Suprapubic skin (tissue), 4 donors: ENCODE data around the gene PIAS4. TPM values are rescaled to one million over a fixed set of nuclear protein-coding genes. Genes with fewer than 3 reads are reported as not detected.
A peak's percentile ranks its signal among the peaks of the same experiment; 100 is the strongest.

Source experiments
- DNase-seq, 2 donors: peaks; one replicate each; pipeline ENCODE4 v3.0.0-alpha.2; 2019; ENCODE audit warnings: low spot score in 2 of 2
- H3K27ac ChIP-seq: fragments of 200-600 bp; sonication (generic); one replicate; pipeline ENCODE4 v1.5.1; 2019
- H3K27me3 ChIP-seq: fragments of 200-600 bp; sonication (generic); one replicate; pipeline ENCODE4 v1.5.1; 2019
- H3K36me3 ChIP-seq: fragments of 200-600 bp; sonication (generic); one replicate; pipeline ENCODE4 v1.5.1; 2019
- H3K4me1 ChIP-seq: fragments of 200-600 bp; sonication (generic); one replicate; pipeline ENCODE4 v1.5.1; 2019
- H3K4me3 ChIP-seq: fragments of 200-600 bp; sonication (generic); one replicate; pipeline ENCODE4 v1.5.1; 2019; ENCODE audit warnings: mild to moderate bottlenecking
- H3K9me3 ChIP-seq: fragments of 200-600 bp; sonication (generic); one replicate; pipeline ENCODE4 v1.5.1; 2019
- CTCF ChIP-seq, 2 donors: fragments of 200-600 bp in 1 of 2; fragments of 450-650 bp in 1 of 2; sonication (generic) in 1 of 2; IDR thresholded peaks; one replicate each; pipeline ENCODE4 v1.5.1; 2016 to 2019; ENCODE audit warnings: antibody characterized with exemption in 2 of 2, mild to moderate bottlenecking in 1 of 2, moderate library complexity in 1 of 2
- EP300 ChIP-seq: sonication (generic); formaldehyde crosslinking; IDR thresholded peaks from one replicate; pipeline ENCODE4 v1.6.1; 2017; ENCODE audit warnings: antibody characterized with exemption
- POLR2A ChIP-seq, 2 donors: fragments of 450-650 bp; IDR thresholded peaks; one replicate each; pipeline ENCODE4 v1.6.1; 2017; ENCODE audit warnings: antibody characterized with exemption in 2 of 2, mild to moderate bottlenecking in 2 of 2, moderate library complexity in 2 of 2
- POLR2AphosphoS5 ChIP-seq, 3 donors: sonication (generic); formaldehyde crosslinking; IDR thresholded peaks; one replicate each; pipeline ENCODE4 v1.6.1; 2017; ENCODE audit warnings: antibody characterized with exemption in 3 of 3
- WGBS: methylation state at CpG from one replicate; pipeline ENCODE4 v1.1.5; 2018; 5-methylcytosine and 5-hydroxymethylcytosine counted together
- total RNA-seq, 4 donors: library from RNA; depleted of rRNA; stranded (reverse); fragments of >200 nt; gene quantifications; one replicate each; pipeline ENCODE4 v1.1.0, GENCODE V29; 2016

PIAS4 gene
- total RNA-seq, 4 donors from 2014 or later = 17.1 to 28.7 (median 22.6) TPM

DNA sequence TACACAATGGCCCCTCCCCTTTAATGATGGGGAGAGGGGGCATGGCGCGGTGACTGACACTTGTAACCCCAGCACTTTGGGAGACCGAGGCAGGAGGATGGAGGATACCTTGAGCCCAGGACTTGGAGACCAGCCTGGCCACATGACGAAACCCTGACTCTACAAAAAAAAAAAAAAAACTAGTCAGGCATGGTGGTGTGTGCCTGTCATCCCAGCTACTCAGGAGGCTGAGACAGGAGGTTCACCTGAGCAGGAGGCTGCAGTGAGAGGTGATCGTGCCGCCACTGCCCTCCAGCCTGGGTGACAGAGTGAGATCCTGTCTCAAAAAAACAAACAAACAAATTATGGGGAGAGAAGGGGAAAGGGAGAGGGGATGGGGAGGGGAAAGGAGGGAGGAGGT is 72.9 kb downstream of the PIAS4 start:
- no peaks in the 10 kb centered on the region for H3K36me3 ChIP-seq
- no peaks in the 10 kb centered on the region for H3K27me3 ChIP-seq
- H3K27ac ChIP-seq = no peak overlapping the region
- no peaks in the 10 kb centered on the region for H3K9me3 ChIP-seq
- 75% methylated on average over 6 of the region's 6 CpGs for WGBS
- peaks cover 24% of the 10 kb centered on the region for H3K4me1 ChIP-seq
- DNase-seq = no peak
- TF ChIP-seq EP300 = no peak
- H3K4me3 ChIP-seq = no peak overlapping the region

DNA sequence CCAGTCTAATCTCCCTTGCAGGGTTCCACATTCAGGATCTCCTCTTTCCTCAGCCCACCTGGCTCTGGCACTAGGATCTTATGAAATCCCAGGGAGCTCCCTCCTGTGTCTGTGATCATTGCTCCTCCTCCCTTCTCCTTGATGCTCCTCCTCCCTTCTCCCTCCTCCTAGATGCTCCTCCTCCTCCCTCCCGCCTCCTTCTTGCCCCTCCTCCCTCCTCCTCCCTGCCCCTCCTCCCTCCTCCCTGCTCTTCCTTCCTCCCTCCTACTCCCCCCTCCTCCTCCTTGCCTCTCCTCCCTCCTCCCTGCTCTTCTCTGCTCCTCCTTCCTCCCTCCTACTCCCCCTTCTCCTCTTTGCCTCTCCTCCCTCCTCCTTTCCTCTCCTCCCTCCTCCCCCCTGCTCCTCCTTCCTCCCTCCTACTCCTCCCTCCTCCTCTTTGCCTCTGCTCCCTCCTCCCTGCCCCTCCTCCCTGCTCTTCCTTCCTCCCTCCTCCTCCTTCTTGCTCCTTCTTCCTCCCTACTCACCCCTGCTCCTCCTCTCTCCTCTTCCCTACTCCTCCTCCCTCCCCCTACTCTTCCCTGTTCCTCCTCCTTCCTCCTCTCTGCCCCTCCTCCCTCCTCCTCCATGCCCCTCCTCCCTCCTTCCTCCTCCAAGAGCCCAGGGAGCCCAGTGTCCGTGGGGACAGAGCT is 74.0 kb downstream of the PIAS4 start:
- no peak for TF ChIP-seq EP300
- no peak for TF ChIP-seq CTCF (IDR thresholded peaks at IDR 0.05)
- TF ChIP-seq POLR2A (IDR thresholded peaks at IDR 0.05) = no peak
- no peak for TF ChIP-seq POLR2AphosphoS5 (IDR thresholded peaks at IDR 0.05)
- Histone ChIP-seq H3K4me1 (peaks cover 23% of the 10 kb centered on the region), H3K27me3 (no peaks in the 10 kb centered on the region), H3K9me3 (no peaks in the 10 kb centered on the region), H3K36me3 (no peaks in the 10 kb centered on the region), H3K4me3 (no peak overlapping the region), H3K27ac (no peak overlapping the region)
- no peak for DNase-seq
- 19% methylated on average over 2 of the region's 2 CpGs for WGBS

DNA sequence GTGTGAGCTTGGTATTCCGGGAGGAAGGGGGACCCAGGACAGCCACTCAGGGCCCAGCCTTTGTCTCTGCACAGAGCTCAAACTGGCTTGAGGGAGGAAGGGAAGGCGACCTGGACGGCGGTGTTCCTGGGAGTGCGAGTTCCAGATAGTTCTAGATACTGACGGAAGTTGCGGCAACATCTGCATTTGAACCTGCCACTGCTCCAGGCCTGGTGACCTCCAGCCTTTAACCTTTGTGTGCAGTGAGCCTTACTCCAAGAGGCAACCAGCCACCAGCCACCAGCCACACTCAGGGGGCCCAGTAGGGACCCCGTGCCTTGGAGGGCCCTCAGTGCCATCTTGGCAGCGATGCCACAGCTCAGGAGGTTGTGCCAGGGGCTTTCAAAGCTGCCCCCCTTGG is 74.6 kb downstream of the PIAS4 start:
- H3K27me3 ChIP-seq = no peaks in the 10 kb centered on the region
- no peaks in the 10 kb centered on the region for H3K9me3 ChIP-seq
- no peak overlapping the region for H3K27ac ChIP-seq
- no peak overlapping the region for H3K4me3 ChIP-seq
- peaks cover 23% of the 10 kb centered on the region for H3K4me1 ChIP-seq
- H3K36me3 ChIP-seq = no peaks in the 10 kb centered on the region
- WGBS = 77% methylated on average over 7 of the region's 9 CpGs
- DNase-seq = no peak
- TF ChIP-seq EP300 = no peak
- TF ChIP-seq POLR2AphosphoS5 (IDR thresholded peaks at IDR 0.05) = no peak

- DNase-seq = no peak
- peak overlapping the region; percentile 9 for H3K27ac ChIP-seq
- WGBS = 62% methylated on average over 20 of the region's 28 CpGs
- H3K27me3 ChIP-seq = no peaks in the 10 kb centered on the region
- H3K4me1 ChIP-seq = peaks cover 10% of the 10 kb centered on the region
- H3K4me3 ChIP-seq = peak overlapping the region; percentile 23
- TF ChIP-seq POLR2AphosphoS5 (IDR thresholded peaks at IDR 0.05) (no peak), CTCF (IDR thresholded peaks at IDR 0.05) (no peak), EP300 (no peak), POLR2A (IDR thresholded peaks at IDR 0.05) (no peak)
- H3K9me3 ChIP-seq = no peaks in the 10 kb centered on the region
- no peaks in the 10 kb centered on the region for H3K36me3 ChIP-seq
Measured at GRCh38 chr19:4083677-4084546, 76.4 kb downstream of the PIAS4 start.

DNA sequence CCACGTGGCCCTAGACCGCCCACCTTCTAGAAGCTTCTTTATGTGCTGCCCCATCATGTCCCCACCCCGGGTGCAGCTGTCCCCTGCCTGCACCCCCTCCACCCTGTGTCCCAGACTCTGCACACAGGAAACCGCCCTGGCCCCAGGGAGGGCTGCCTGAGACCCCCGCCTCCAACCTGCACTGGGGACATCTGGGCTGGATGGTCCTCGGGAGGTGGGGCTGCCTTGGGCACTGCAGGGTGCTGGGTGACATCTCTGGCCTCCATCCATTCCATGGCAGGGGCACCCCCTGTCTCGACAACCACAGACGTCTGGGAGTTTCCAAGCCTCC is 77.0 kb downstream of the PIAS4 start:
- TF ChIP-seq POLR2AphosphoS5 (IDR thresholded peaks at IDR 0.05) (no peak), EP300 (no peak)
- Histone ChIP-seq H3K27me3 (no peaks in the 10 kb centered on the region), H3K4me3 (no peak overlapping the region), H3K9me3 (no peaks in the 10 kb centered on the region), H3K27ac (no peak overlapping the region), H3K4me1 (peaks cover 10% of the 10 kb centered on the region), H3K36me3 (peaks cover 2% of the 10 kb centered on the region)
- no peak for DNase-seq
- WGBS = 44% methylated on average over 4 of the region's 8 CpGs

- Histone ChIP-seq H3K27me3 (no peaks in the 10 kb centered on the region), H3K9me3 (no peaks in the 10 kb centered on the region), H3K4me3 (no peak overlapping the region), H3K4me1 (peaks cover 10% of the 10 kb centered on the region), H3K36me3 (peaks cover 19% of the 10 kb centered on the region), H3K27ac (no peak overlapping the region)
- TF ChIP-seq EP300 (no peak), POLR2AphosphoS5 (IDR thresholded peaks at IDR 0.05) (no peak), CTCF (IDR thresholded peaks at IDR 0.05) (no peak), POLR2A (IDR thresholded peaks at IDR 0.05) (no peak)
- 29% methylated on average over 16 of the region's 17 CpGs for WGBS
- DNase-seq = no peak
Measured at GRCh38 chr19:4086411-4086867, 78.9 kb downstream of the PIAS4 start.
